SKM-1 (cell line): ENCODE results near the gene KRTCAP3.
"Not testable (repeated sequence)": the region's sequence is repeated elsewhere in the genome, so short reads cannot be mapped to it uniquely, and the experiment has no call there.

ENCODE experiments used
- DNase-seq: peaks from one replicate; lab custom pipeline; 2025; ENCODE audit not compliant: unreplicated experiment; lab: John Stamatoyannopoulos, UW

KRTCAP3 gene

GRCh38 chr2:27441958-27442919 is at the start of gene KRTCAP3:
KRTCAP3 (plus strand) TSS chr2:27442381; CDS start chr2:27442413, 32 bp downstream.
- DNase-seq, result no peak

GRCh38 chr2:27393225-27393624 is 49.0 kb upstream of the KRTCAP3 start:
- no peak for DNase-seq

GRCh38 chr2:27398962-27399361 is 43.2 kb upstream of the KRTCAP3 start:
- DNase-seq, result no peak

GRCh38 chr2:27400348-27401135 is 41.6 kb upstream of the KRTCAP3 start:
- DNase-seq, result no peak

- no peak for DNase-seq
Observed at GRCh38 chr2:27407798-27408491, 34.2 kb upstream of the KRTCAP3 start.

- no peak for DNase-seq
Observed at GRCh38 chr2:27408601-27409320, 33.4 kb upstream of the KRTCAP3 start.

GRCh38 chr2:27409321-27410073 is 32.7 kb upstream of the KRTCAP3 start, which contains the start of gene PPM1G:
PPM1G (minus strand) TSS chr2:27409591; CDS start chr2:27409422, 169 bp downstream.
- peak; percentile 87 for DNase-seq

- no peak for DNase-seq
Observed at GRCh38 chr2:27412419-27413152, 29.6 kb upstream of the KRTCAP3 start.

GRCh38 chr2:27416151-27416550 is 26.0 kb upstream of the KRTCAP3 start:
- DNase-seq, result no peak

- DNase-seq, result no peak
Observed at GRCh38 chr2:27420996-27421395, 21.2 kb upstream of the KRTCAP3 start.

GRCh38 chr2:27421660-27422250 is 20.4 kb upstream of the KRTCAP3 start:
- no peak for DNase-seq

- DNase-seq, result no peak
Observed at GRCh38 chr2:27422958-27423357, 19.2 kb upstream of the KRTCAP3 start.

GRCh38 chr2:27425039-27425438 is 17.1 kb upstream of the KRTCAP3 start:
- not testable (repeated sequence) for DNase-seq

GRCh38 chr2:27427863-27428212 is 14.3 kb upstream of the KRTCAP3 start:
- no peak for DNase-seq

GRCh38 chr2:27428213-27428977 is 13.8 kb upstream of the KRTCAP3 start, which contains the start of gene NRBP1:
NRBP1 (plus strand) TSS chr2:27428631; CDS start chr2:27433274, 4,643 bp downstream.
- peak; percentile 85 for DNase-seq

GRCh38 chr2:27428978-27429541 is 13.1 kb upstream of the KRTCAP3 start:
- peak; percentile 64 for DNase-seq

GRCh38 chr2:27431395-27431794 is 10.8 kb upstream of the KRTCAP3 start:
- DNase-seq, result no peak

- no peak for DNase-seq
Observed at GRCh38 chr2:27435628-27436027, 6.6 kb upstream of the KRTCAP3 start.
